MCF 10A (cell line): Measurements from ENCODE around the gene SLC35G6. TPM values are rescaled to one million over a fixed set of nuclear protein-coding genes. Genes with fewer than 3 reads are reported as not detected.

Experiments used
- BruUV-seq: library from RNA; stranded (reverse); fragments of 400-500 nt; replicated peaks from 2 replicates; lab custom pipeline; 2021; lab: Mats Ljungman, UMichigan
- CTCF ChIA-PET: fragments of 300-600 bp; sonication (Branson Sonifier 250); formaldehyde crosslinking; extraction: SDS; loops from one replicate; lab custom pipeline; 2021; ENCODE audit warnings: antibody characterized with exemption, inconsistent platforms; lab: Yijun Ruan, JAX
- POLR2A ChIA-PET: fragments of 300-600, 350-650 bp; sonication (Branson Sonifier 250); formaldehyde crosslinking; extraction: SDS; loops from one replicate; lab custom pipeline; 2020; ENCODE audit warnings: antibody characterized with exemption, inconsistent platforms; lab: Yijun Ruan, JAX
- DNase-seq: peaks from one replicate; pipeline ENCODE4 v3.0.0-alpha.2; 2018; ENCODE audit not compliant: unreplicated experiment
- H3K27ac Mint-ChIP-seq: one replicate; pipeline ENCODE4 v1.8.0; 2022; ENCODE audit warnings: mild to moderate bottlenecking, low read depth, mixed read lengths; ENCODE audit not compliant: unreplicated experiment
- H3K27me3 Mint-ChIP-seq: one replicate; pipeline ENCODE4 v1.8.0; 2022; ENCODE audit warnings: mixed read lengths; ENCODE audit not compliant: insufficient read depth, unreplicated experiment
- H3K36me3 Mint-ChIP-seq: one replicate; pipeline ENCODE4 v1.8.0; 2022; ENCODE audit warnings: mild to moderate bottlenecking, moderate library complexity, mixed read lengths; ENCODE audit not compliant: insufficient read depth, unreplicated experiment
- H3K4me1 Mint-ChIP-seq: one replicate; pipeline ENCODE4 v1.8.0; 2022; ENCODE audit warnings: mixed read lengths; ENCODE audit not compliant: insufficient read depth, unreplicated experiment
- H3K4me3 Mint-ChIP-seq: one replicate; pipeline ENCODE4 v1.8.0; 2022; ENCODE audit warnings: mild to moderate bottlenecking, moderate library complexity, mixed read lengths; ENCODE audit not compliant: unreplicated experiment
- H3K9me3 Mint-ChIP-seq: one replicate; pipeline ENCODE4 v1.8.0; 2022; ENCODE audit warnings: mixed read lengths; ENCODE audit not compliant: unreplicated experiment
- CTCF ChIP-seq: fragments of 200-600 bp; IDR thresholded peaks from one replicate; pipeline ENCODE4 v1.8.0; 2022; ENCODE audit warnings: antibody characterized with exemption, mild to moderate bottlenecking; ENCODE audit not compliant: unreplicated experiment
- intact Hi-C: fragments of 100-400 bp; cut with micrococcal nuclease; formaldehyde crosslinking; loops from 2 replicates; pipeline ENCODE4 v1.14.1; 2022
- total RNA-seq: library from RNA; stranded (reverse); gene quantifications from 2 replicates; pipeline ENCODE4 v1.2.3, GENCODE V29; 2022

SLC35G6 gene
- total RNA-seq, 1 experiment from 2014 or later, result not detected

- peaks cover 36% of the 10 kb centered on the region for H3K4me1 Mint-ChIP-seq
- DNase-seq, result no peak
- BruUV-seq, result no TSS peak
- no peaks in the 10 kb centered on the region for H3K27me3 Mint-ChIP-seq
- CTCF ChIA-PET, result interaction anchor here (0.5 to 2.9 kb wide), 8 partner anchors 11 to 640 kb away, joined by 3 to 21 read pairs (median 4); partner anchors contain the start of gene TMEM95
- peak overlapping the region; percentile 20 for H3K27ac Mint-ChIP-seq
- H3K36me3 Mint-ChIP-seq, result peaks cover 26% of the 10 kb centered on the region
- POLR2A ChIA-PET, result interaction anchor here (0.5 to 6.9 kb wide), 15 partner anchors 8 to 678 kb away, joined by 3 to 115 read pairs (median 8); partner anchors contain the start of genes CD68, CHRNB1, FGF11 and MPDU1
- intact Hi-C loops, result no loop called here
- H3K4me3 Mint-ChIP-seq, result peak overlapping the region; percentile 84
- no peaks in the 10 kb centered on the region for H3K9me3 Mint-ChIP-seq
- TF ChIP-seq CTCF, result no peak
These were observed 3.6 kb upstream of the SLC35G6 start for GRCh38 chr17:7477392-7478275.

- Mint-ChIP-seq H3K4me3 (peak overlapping the region; percentile 84), H3K9me3 (no peaks in the 10 kb centered on the region), H3K27me3 (no peaks in the 10 kb centered on the region), H3K4me1 (peaks cover 43% of the 10 kb centered on the region), H3K27ac (peak overlapping the region; percentile 20), H3K36me3 (peaks cover 31% of the 10 kb centered on the region)
- POLR2A ChIA-PET, result interaction anchor here (0.5 to 6.9 kb wide), 15 partner anchors 7 to 677 kb away, joined by 3 to 115 read pairs (median 6); partner anchors contain the start of genes CD68, CHRNB1, CTDNEP1 and FGF11
- TF ChIP-seq CTCF, result no peak
- no TSS peak for BruUV-seq
- intact Hi-C loops, result no loop called here
- CTCF ChIA-PET, result interaction anchor here (1.0 to 2.9 kb wide), 3 partner anchors 23 to 124 kb away, joined by 4 to 21 read pairs (median 5); partner anchors contain the start of gene TMEM95
- DNase-seq, result no peak
These were observed 2.7 kb upstream of the SLC35G6 start for GRCh38 chr17:7478276-7479212.

- no TSS peak for BruUV-seq
- H3K36me3 Mint-ChIP-seq, result peaks cover 32% of the 10 kb centered on the region
- H3K27me3 Mint-ChIP-seq, result no peaks in the 10 kb centered on the region
- peak within 1 kb of the TSS; percentile 89 for H3K27ac Mint-ChIP-seq
- peaks cover 43% of the 10 kb centered on the region for H3K4me1 Mint-ChIP-seq
- no peaks in the 10 kb centered on the region for H3K9me3 Mint-ChIP-seq
- TF ChIP-seq CTCF, result no peak
- H3K4me3 Mint-ChIP-seq, result peak within 1 kb of the TSS; percentile 84
- DNase-seq, result no peak
- intact Hi-C loops, result loop anchor here (5.0 kb wide), 1 partner anchor 127 kb away; the partner anchor contains the start of gene KCTD11
- POLR2A ChIA-PET, result interaction anchor here (0.6 to 6.9 kb wide), 22 partner anchors 10 to 265 kb away, joined by 3 to 115 read pairs (median 4); partner anchors contain the start of genes CD68, CHRNB1, CTDNEP1 and FGF11
- CTCF ChIA-PET, result interaction anchor here (0.5 to 1.4 kb wide), 6 partner anchors 9 to 124 kb away, joined by 3 to 7 read pairs (median 4); partner anchors contain the start of gene TMEM102
These were observed 1.8 kb upstream of the SLC35G6 start, which contains the start of gene ZBTB4 for GRCh38 chr17:7479213-7480088. Gene ZBTB4 (minus strand): TSS chr17:7479631. CDS start chr17:7466801, 12,830 bp downstream.
